ENCODE data around the gene TIMP4.
A peak's percentile ranks its signal among the peaks of the same experiment; 100 is the strongest.

Gene TIMP4

GRCh38 chr3:12147049-12147780, 11.5 kb downstream of the TIMP4 start:
- no peak for DNase-seq

- no peak for DNase-seq
Measured at GRCh38 chr3:12143949-12144504, 14.7 kb downstream of the TIMP4 start.

- DNase-seq: no peak
Measured at GRCh38 chr3:12142476-12142875, 16.2 kb downstream of the TIMP4 start.

GRCh38 chr3:12141350-12141749, 17.4 kb downstream of the TIMP4 start:
- no peak for DNase-seq

- peak; percentile 75 for DNase-seq
Measured at GRCh38 chr3:12139111-12139511, 19.6 kb downstream of the TIMP4 start.

- peak; percentile 61 for DNase-seq
Measured at GRCh38 chr3:12138044-12138443, 20.7 kb downstream of the TIMP4 start.

GRCh38 chr3:12136371-12136770, 22.3 kb downstream of the TIMP4 start:
- DNase-seq: no peak

GRCh38 chr3:12135029-12135657, 23.6 kb downstream of the TIMP4 start:
- DNase-seq: peak; percentile 85

GRCh38 chr3:12132881-12133280, 25.8 kb downstream of the TIMP4 start:
- no peak for DNase-seq

GRCh38 chr3:12131351-12132090, 27.2 kb downstream of the TIMP4 start:
- DNase-seq: no peak

GRCh38 chr3:12127391-12127790, 31.3 kb downstream of the TIMP4 start:
- DNase-seq: no peak

GRCh38 chr3:12125772-12126171, 32.9 kb downstream of the TIMP4 start:
- DNase-seq: no peak

- DNase-seq: no peak
Measured at GRCh38 chr3:12121466-12121865, 37.2 kb downstream of the TIMP4 start.

- no peak for DNase-seq
Measured at GRCh38 chr3:12120374-12121140, 38.2 kb downstream of the TIMP4 start.

GRCh38 chr3:12117473-12117872, 41.2 kb downstream of the TIMP4 start:
- DNase-seq: no peak

GRCh38 chr3:12116870-12117269, 41.8 kb downstream of the TIMP4 start:
- DNase-seq: no peak

- no peak for DNase-seq
Measured at GRCh38 chr3:12115849-12116248, 42.9 kb downstream of the TIMP4 start.

GRCh38 chr3:12115104-12115503, 43.6 kb downstream of the TIMP4 start:
- DNase-seq: no peak

- DNase-seq: no peak
Measured at GRCh38 chr3:12114251-12114650, 44.5 kb downstream of the TIMP4 start.

- no peak for DNase-seq
Measured at GRCh38 chr3:12107071-12107713, 51.5 kb downstream of the TIMP4 start.
